Right lung (tissue), 5 donors: Measurements from ENCODE around the gene CRELD2. TPM values are rescaled to one million over a fixed set of nuclear protein-coding genes. Genes with fewer than 3 reads are reported as not detected.
A peak's percentile ranks its signal among the peaks of the same experiment; 100 is the strongest.

ENCODE experiments used
- DNase-seq, 2 donors: peaks; one replicate each; pipeline ENCODE4 v3.0.0-alpha.2; 2013
- polyA plus RNA-seq, 5 donors: library from polyadenylated mRNA; unstranded; fragments of 120-200 nt; gene quantifications; one replicate each; pipeline versions ENCODE4 v1.2.1 to v1.2.3, GENCODE V29; 2013; ENCODE audit warnings: inconsistent platforms in 1 of 5, low replicate concordance in 1 of 5; ENCODE audit not compliant: insufficient read length in 5 of 5, insufficient read depth in 1 of 5

The CRELD2 gene
- polyA plus RNA-seq, 5 donors = 25.4 to 47.1 (median 31.1) TPM

GRCh38 chr22:49955581-49956417 lies 37.4 kb downstream of the CRELD2 start:
- no peak for DNase-seq

DNA sequence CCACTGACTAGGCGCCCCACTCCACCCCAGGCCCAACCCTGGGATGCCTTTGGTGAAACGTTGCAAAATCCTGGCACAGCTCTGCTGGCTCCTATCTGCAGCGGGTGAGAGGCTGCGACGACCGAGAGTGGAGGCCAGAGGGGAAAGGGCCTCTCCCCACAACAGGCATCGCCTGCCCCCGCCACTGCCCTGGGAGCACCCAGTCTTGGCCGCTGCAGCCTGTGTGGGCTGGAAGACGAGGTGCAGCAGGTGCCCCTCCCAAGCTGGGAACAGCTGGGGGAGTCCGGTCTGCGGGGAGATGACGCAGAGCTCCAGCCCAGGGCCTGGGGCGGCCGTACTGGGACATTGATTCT lies 38.0 kb downstream of the CRELD2 start:
- no peak for DNase-seq

DNA sequence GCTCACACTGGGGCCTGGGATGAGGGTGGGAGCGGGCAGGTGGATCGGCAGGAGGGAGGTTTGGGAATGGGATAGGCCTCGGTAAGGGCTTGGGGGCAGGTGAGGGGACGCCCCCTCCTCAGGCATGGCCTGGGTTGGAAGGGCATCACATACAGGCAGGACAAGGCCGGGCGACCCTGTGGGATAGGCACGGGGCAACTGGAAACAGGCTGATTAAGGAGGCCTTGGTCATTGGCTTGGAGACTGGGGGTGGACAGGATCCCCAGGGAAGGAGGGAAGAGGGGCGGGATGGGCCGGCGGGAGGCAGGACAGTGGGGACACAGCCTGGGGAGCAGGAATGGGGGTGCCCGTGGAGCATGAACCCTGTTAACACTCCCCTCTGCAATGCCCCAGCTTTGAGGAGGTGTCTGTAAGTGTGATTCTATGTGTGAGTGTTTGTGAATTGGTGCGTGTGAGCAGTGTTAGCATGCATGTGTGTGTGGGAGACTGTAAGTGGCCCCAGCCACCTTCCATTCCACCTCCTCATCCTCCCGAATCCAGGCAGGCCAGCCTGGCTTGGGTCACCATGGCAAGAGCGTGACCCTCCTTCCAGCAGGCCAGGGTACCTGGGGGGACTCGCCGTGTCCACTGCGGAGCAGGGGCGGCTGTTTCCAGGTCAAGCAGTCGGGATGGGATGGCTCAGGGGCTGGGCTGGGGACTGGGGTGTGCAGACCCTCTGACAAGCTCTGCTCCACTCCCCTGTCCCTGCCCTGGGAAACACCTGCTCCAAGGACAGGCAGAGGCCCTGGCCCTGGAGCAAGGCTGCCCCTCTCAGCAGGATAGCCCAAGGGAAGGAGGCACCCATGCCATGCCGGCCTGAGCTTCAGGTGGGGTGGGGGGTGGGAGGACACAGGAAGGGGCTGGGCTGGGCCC lies 38.7 kb downstream of the CRELD2 start:
- DNase-seq = no peak

DNA sequence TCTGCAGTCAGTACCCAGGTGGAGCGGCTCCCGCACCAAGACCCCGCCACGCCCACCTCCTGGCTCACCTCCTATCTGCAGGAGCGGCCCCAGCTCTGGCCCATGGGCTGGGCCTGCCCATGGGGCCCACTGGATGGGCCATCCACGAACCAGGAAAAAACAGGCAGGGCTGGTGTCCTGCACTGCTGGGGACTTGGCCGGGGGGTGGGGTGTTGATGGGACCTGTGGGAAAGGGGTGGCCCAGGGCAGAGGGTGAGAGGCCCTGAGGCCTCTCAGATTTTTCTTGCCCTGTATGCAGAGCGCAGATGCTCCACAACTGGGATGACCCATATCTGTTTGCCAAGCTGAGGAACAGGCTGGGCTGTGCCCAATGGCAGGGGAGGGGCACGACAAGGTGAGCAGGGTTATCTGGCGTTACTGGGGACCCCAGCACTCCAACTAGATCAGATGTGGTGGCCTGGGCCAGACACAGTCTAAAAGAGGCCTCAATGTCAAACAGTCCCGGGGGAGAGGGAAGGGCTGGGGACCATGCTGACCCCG lies 39.5 kb downstream of the CRELD2 start:
- no peak for DNase-seq

DNA sequence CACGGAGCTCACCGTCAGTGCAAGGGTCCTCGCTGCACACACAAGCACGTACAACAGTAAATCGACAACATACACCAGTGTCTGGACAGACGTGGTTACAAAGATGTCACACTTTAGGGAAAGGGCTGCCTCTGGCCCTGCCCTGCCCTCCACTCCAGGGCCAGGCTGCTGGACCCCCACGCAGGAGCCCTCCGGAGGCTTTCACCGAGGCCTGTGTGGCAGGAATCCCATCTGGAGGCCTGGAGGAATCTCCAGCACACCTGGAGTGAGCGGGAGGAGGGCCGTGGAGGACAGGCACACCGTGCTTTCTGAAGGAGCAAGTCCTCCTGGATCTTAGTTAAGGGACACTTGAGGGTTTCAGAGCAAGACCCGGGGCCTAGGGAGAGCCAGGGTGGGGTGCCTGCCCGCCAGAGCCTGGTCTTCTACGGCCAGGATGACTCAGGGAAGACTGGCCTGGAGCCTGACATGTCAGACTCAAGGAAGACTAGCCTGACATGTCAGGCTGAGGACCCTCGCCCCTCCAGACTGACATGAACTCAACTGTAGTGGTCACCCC lies 40.0 kb downstream of the CRELD2 start:
- no peak for DNase-seq

DNA sequence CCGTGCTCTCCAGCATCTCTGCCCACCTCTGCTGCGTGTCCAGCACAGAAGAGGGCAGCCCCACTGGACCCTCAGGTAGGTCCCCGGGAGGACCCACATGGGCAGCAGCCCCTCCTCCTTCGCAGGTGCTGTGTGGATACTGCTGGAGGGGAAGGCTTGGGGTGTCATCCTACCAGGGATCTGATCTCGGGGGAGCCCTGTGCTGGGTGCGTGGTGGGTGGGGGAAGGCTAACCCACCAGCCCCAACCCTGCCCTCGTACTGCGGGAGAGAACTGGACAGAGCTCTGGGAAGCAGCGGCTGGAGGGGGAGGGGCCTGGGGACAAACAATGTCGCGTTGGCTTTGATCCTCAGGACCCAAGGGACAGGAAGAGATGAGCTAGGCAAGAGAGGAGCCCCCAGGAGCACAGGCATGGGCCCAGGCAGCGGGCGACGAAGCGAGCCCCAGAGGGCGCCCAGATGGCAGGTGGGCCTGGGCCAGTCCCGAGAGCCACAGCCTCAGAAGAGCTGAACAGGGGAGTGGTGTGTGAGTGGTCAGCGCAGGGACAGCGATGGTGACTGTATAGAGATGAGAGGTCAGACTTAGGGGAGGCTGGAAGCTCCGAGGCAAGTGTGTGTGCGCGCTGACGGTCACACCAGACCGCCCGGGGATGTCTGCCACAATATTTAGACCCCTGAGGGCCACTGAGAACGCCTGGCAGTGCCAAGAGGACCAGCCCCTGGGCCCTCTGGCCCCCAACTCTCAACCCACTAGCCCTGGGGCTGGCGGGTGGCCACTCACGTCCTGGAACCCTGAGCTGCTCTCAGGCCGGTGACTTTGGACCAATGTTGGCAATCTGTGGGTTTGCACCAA lies 40.7 kb downstream of the CRELD2 start:
- DNase-seq = no peak

DNA sequence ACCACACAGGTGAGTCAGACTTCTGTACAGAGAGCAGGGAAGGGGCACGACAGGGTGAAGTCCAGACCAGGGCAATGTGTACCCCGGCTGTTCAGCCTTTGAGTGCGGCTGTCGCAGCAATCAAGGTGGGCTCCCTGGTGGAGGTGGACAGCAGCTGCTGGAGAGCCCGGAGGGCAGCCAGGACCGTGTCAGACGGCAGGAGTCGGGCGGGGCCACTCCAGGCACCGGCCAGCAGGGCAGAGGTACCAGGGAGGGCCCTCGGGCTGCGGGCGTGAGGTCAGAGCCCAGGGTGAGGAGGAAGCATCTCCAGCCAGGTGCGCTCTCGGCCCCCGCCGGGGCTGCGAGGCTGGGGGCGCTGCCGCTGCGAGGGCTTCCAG lies 41.3 kb downstream of the CRELD2 start:
- no peak for DNase-seq

DNA sequence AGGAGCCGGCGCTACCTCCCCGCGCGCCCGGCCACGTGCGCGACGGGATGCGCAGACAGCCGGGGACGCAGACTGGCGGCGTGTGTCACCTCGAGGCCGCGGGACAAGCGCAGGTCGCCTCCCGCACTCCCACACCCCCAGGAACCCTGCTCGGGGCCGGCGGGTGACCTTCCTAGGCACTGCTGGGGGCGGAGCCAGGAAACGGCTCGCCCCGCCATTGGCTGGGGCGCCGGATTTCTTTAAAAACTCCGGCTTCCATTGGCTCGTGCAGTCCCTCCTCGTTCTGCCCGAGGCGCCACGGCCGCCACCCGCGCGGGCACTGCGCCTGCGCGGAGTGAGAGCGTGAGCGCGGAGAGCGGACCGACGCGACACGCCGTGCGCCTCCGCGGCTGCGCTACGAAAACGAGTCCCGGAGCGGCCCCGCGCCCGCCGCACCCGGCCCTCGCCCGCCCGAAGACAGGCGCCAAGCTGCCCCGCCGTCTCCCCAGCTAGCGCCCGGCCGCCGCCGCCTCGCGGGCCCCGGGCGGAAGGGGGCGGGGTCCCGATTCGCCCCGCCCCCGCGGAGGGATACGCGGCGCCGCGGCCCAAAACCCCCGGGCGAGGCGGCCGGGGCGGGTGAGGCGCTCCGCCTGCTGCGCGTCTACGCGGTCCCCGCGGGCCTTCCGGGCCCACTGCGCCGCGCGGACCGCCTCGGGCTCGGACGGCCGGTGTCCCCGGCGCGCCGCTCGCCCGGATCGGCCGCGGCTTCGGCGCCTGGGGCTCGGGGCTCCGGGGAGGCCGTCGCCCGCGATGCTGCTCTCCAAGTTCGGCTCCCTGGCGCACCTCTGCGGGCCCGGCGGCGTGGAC lies 41.9 kb downstream of the CRELD2 start, which contains the start of gene PIM3:
Gene PIM3 (plus strand): TSS at position 614 of the 846 bp plus-strand sequence. CDS start 176 bp downstream, at position 790.
- peak; percentile 95 to 96 for DNase-seq

- DNase-seq = no peak
Measured at GRCh38 chr22:49961005-49961600, 42.7 kb downstream of the CRELD2 start.

GRCh38 chr22:49961601-49962011 lies 43.2 kb downstream of the CRELD2 start:
- no peak for DNase-seq

DNA sequence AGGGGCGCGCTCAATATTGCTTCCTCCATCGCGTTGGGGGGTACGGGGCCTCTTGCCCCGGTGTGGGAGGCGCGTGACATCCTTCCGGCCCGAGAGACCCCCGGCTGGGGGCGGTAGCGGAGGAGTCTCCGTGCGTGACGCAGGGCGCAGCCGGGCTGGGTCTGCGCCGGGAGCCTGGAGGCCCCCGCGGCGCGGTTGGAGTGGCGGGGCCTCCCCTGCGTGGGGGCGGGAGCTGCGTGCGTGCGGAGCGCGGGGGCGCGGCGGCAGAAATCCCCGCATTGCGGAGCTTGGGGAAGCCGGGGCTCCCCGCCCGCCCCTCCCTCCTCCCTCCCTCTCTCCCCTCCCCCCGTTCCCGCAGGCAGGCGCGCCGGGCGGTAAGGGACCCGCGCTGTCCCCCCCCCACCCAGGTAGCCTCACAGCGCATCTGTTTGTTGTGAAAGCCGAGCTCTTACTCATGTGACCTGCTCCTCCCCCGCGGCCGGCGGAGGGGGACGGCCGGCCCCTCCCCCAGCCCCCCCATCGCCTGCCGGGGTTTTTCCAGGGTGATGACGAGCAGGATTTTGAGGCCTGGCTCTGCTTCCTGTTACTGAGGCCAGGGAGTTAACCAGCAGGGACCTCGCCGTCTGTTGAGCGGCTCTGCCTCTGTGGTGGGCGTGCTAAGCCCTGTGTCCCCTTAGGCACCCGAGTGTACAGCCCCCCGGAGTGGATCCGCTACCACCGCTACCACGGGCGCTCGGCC lies 43.7 kb downstream of the CRELD2 start:
- DNase-seq = peak; percentile 81 to 84

- DNase-seq = no peak
Measured at GRCh38 chr22:49962751-49963646, 44.6 kb downstream of the CRELD2 start.

DNA sequence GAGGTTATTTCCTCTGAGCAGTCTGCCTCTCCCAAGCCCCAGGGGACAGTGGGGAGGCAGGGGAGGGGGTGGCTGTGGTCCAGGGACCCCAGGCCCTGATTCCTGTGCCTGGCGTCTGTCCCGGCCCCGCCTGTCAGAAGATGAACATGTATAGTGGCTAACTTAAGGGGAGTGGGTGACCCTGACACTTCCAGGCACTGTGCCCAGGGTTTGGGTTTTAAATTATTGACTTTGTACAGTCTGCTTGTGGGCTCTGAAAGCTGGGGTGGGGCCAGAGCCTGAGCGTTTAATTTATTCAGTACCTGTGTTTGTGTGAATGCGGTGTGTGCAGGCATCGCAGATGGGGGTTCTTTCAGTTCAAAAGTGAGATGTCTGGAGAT lies 45.2 kb downstream of the CRELD2 start:
- DNase-seq = no peak

GRCh38 chr22:49964136-49965090 lies 46.0 kb downstream of the CRELD2 start:
- no peak for DNase-seq

DNA sequence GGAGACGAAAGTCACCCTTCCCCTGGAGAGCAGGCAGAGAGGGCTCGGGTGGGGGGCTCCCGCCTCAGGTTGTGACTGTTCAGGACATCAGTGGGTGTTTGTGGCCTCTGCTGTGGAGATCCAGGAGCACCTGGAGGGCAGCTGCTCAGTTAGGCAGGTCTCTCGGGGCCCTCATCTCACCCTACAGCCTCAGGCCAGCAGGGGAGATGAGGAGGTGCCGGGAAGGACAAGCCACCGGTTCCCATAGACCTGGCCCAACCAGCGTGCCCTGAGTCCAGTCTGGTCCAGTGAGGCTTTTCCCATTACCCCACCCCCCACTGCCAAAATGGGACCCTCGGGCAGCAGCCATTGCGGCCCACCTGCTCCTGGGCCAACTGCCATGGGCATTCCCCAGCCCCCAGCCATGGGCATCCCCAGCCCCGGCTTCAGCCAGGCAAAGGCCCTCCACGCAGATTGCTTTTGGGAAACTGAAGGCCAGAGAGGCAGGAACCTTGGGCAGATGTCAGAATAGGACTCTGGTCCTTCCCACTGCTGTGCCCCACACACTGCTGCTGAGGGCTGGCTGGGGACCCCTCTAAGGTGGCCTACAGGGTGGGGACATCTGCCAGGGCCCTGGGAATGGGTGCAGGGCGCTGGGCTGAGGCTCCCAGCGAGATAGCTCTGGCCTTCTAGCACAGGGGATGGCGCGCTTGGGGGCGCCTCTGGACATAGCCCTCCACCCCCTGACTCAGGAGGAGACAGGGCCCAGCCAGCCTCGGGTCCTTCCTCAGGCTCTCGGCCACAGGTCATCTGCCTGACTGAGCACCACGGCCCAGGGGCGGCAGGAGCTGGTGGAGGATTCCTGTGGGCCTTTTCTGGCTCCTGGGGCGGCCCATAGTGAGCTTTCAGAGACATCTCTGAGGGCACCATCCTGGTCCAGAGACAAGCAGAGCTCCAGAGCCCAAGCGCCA lies 46.9 kb downstream of the CRELD2 start:
- DNase-seq = no peak
